Uterus (tissue), 2 donors: Measurements from ENCODE around the gene TWIST2.

Experiments
- CTCF ChIP-seq, 4 experiments: fragments of 200-600 bp in 2 of 4; fragments of 450-650 bp in 2 of 4; sonication (generic) in 2 of 4; IDR thresholded peaks; one replicate each; pipeline ENCODE4 v1.5.1; 2016 to 2019; ENCODE audit warnings: antibody characterized with exemption in 4 of 4, mild to moderate bottlenecking in 2 of 4, moderate library complexity in 1 of 4
- POLR2A ChIP-seq, 2 donors: fragments of 450-650 bp; IDR thresholded peaks; one replicate each; pipeline ENCODE4 v1.6.1; 2016; ENCODE audit warnings: antibody characterized with exemption in 2 of 2, mild to moderate bottlenecking in 1 of 2, moderate library complexity in 1 of 2

GRCh38 chr2:238949710-238950345, 101.9 kb downstream of the TWIST2 start:
- TF ChIP-seq CTCF (IDR thresholded peaks at IDR 0.05), result no peak
- no peak for TF ChIP-seq POLR2A (IDR thresholded peaks at IDR 0.05)
